GM23338 (cell line): ENCODE results near the gene BRD7. TPM values are rescaled to one million over a fixed set of nuclear protein-coding genes. Genes with fewer than 3 reads are reported as not detected.

Experiments used
- ATAC-seq: fragments of 200-7000 bp; cut with Tn5 transposase; 3 replicates; pipeline ENCODE4 v1.9.1; 2020
- DNase-seq: peaks from one replicate; pipeline ENCODE4 v3.0.0-alpha.2; 2015; ENCODE audit warnings: low spot score
- H2AFZ ChIP-seq: fragments of 200-600 bp; sonication (generic); 2 replicates; pipeline ENCODE4 v1.8.0; 2016; ENCODE audit warnings: antibody characterized with exemption, mild to moderate bottlenecking, moderate library complexity
- H3F3A ChIP-seq: fragments of 200-600 bp; sonication (generic); replicated peaks from 2 replicates; pipeline ENCODE4 v1.8.0; 2017; ENCODE audit warnings: antibody characterized with exemption, mixed run types, low read depth
- H3K27ac ChIP-seq: fragments of 200-600 bp; sonication (generic); 2 replicates; pipeline ENCODE4 v1.6.1; 2016; ENCODE audit warnings: low read depth
- H3K27me3 ChIP-seq: fragments of 200-600 bp; sonication (generic); 2 replicates; pipeline ENCODE4 v1.8.0; 2016; ENCODE audit warnings: mild to moderate bottlenecking, mixed run types, moderate library complexity; ENCODE audit not compliant: insufficient read depth
- H3K36me3 ChIP-seq: fragments of 200-600 bp; sonication (generic); 2 replicates; pipeline ENCODE4 v1.8.0; 2016; ENCODE audit warnings: mild to moderate bottlenecking; ENCODE audit not compliant: insufficient read depth
- H3K4me1 ChIP-seq: fragments of 200-600 bp; sonication (generic); 2 replicates; pipeline ENCODE4 v1.8.0; 2016; ENCODE audit warnings: mild to moderate bottlenecking, moderate library complexity; ENCODE audit not compliant: insufficient read depth
- H3K4me2 ChIP-seq: fragments of 200-600 bp; sonication (generic); 2 replicates; pipeline ENCODE4 v1.7.1; 2017; ENCODE audit warnings: mixed run types
- H3K4me3 ChIP-seq: fragments of 200-600 bp; sonication (generic); 2 replicates; pipeline ENCODE4 v1.6.1; 2016; ENCODE audit warnings: mixed run types
- H3K79me2 ChIP-seq: fragments of 200-600 bp; sonication (generic); replicated peaks from 2 replicates; pipeline ENCODE4 v1.8.0; 2017; ENCODE audit warnings: mild to moderate bottlenecking; ENCODE audit not compliant: insufficient read depth
- H3K9me2 ChIP-seq: fragments of 200-600 bp; sonication (generic); 2 replicates; pipeline ENCODE4 v1.8.0; 2017; ENCODE audit not compliant: insufficient read depth
- H4K20me1 ChIP-seq: fragments of 200-600 bp; sonication (generic); replicated peaks from 2 replicates; pipeline ENCODE4 v1.8.0; 2017; ENCODE audit warnings: mild to moderate bottlenecking; ENCODE audit not compliant: insufficient read depth
- H3K27ac Mint-ChIP-seq: 2 replicates; pipeline ENCODE4 v1.8.0; 2020; ENCODE audit warnings: inconsistent platforms, mild to moderate bottlenecking, moderate library complexity, mixed read lengths
- H3K27me3 Mint-ChIP-seq: 3 replicates; pipeline ENCODE4 v1.8.0; 2022; ENCODE audit warnings: low read depth, mild to moderate bottlenecking, moderate library complexity, mixed read lengths, inconsistent platforms; ENCODE audit not compliant: insufficient read depth, poor library complexity
- H3K36me3 Mint-ChIP-seq: 3 replicates; pipeline ENCODE4 v1.8.0; 2021; ENCODE audit warnings: low read depth, mild to moderate bottlenecking, inconsistent platforms, moderate library complexity, mixed read lengths
- H3K4me1 Mint-ChIP-seq: 3 replicates; pipeline ENCODE4 v1.8.0; 2020; ENCODE audit warnings: mild to moderate bottlenecking, inconsistent platforms, mixed read lengths
- H3K4me3 Mint-ChIP-seq: 3 replicates; pipeline ENCODE4 v1.8.0; 2021; ENCODE audit warnings: moderate library complexity, mild to moderate bottlenecking, inconsistent platforms, mixed read lengths
- H3K9me3 Mint-ChIP-seq: 3 replicates; pipeline ENCODE4 v1.8.0; 2020; ENCODE audit warnings: moderate library complexity, mild to moderate bottlenecking, inconsistent platforms, mixed read lengths
- EZH2phosphoT487 ChIP-seq: fragments of 200-600 bp; sonication (generic); IDR thresholded peaks from one replicate; pipeline ENCODE4 v1.8.1; 2018; ENCODE audit warnings: antibody characterized with exemption; ENCODE audit not compliant: unreplicated experiment
- polyA plus RNA-seq: library from polyadenylated mRNA; unstranded; fragments of >200 nt; fragmentation: Nextera tagmentation; extraction: Ambion mirVana; gene quantifications from 2 replicates; pipeline ENCODE4 v1.2.1, GENCODE V29; 2016
- total RNA-seq: library from RNA; depleted of rRNA; stranded (reverse); fragments of >200 nt; shearing (Covaris generic); gene quantifications from 2 replicates; pipeline ENCODE4 v1.2.3, GENCODE V29; 2014
- TF ChIP-seq, protein P1 (sequence below): fragments of 250-450 bp; sonication (Bioruptor Pico); IDR thresholded peaks from 2 replicates; pipeline ENCODE4 v1.5.0; 2020; ENCODE audit warnings: mild to moderate bottlenecking, moderate library complexity
- TF ChIP-seq, protein P2 (sequence below), 2 experiments: fragments of 200-600 bp in 1 of 2; sonication (generic) in 1 of 2; conservative IDR thresholded peaks; 2 replicates each; pipeline versions ENCODE4 v1.5.1 to v1.6.1; 2016 to 2017; ENCODE audit warnings: antibody characterized with exemption in 2 of 2, low read depth in 2 of 2, mild to moderate bottlenecking in 2 of 2, moderate library complexity in 1 of 2

Gene BRD7
- total and polyA plus RNA-seq, 2 experiments from 2014 or later: 93.0 to 149 TPM

DNA sequence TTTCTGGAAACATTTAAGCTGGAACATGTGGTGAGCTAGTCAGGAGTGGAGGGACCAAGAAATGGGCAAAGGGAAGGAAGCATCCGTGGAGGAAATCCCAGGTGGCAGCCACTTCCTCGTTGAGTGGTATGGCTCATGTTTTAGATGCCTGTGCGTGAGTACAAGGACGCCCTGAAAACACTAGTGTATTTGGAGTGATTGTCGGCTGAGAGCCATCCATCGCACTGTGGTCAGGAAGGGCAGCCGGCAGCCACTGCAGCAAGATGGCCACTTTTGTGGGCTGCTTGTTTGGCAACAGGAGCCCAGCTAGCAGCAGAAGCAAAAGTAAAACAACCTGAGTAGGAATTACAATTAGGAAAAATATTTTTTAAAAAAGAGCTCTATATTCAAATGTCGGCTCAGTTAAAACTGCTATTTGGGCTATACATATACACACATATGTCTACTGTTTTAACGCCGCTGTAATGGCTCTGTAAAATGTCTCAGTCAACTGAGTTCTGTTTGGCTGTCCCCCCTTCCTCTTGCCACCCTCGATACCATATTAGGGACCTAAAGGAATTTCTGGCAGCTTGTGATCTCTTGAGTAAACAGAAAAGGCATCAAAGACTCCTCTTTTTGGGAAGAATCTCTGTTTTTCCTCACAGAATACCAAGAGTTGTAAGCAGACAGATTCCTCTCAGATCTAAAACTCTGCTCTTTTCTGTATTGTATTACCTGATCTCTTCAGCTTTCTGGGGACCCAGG, 39.2 kb downstream of the BRD7 start (continued):
- TF ChIP-seq, protein P1, sequence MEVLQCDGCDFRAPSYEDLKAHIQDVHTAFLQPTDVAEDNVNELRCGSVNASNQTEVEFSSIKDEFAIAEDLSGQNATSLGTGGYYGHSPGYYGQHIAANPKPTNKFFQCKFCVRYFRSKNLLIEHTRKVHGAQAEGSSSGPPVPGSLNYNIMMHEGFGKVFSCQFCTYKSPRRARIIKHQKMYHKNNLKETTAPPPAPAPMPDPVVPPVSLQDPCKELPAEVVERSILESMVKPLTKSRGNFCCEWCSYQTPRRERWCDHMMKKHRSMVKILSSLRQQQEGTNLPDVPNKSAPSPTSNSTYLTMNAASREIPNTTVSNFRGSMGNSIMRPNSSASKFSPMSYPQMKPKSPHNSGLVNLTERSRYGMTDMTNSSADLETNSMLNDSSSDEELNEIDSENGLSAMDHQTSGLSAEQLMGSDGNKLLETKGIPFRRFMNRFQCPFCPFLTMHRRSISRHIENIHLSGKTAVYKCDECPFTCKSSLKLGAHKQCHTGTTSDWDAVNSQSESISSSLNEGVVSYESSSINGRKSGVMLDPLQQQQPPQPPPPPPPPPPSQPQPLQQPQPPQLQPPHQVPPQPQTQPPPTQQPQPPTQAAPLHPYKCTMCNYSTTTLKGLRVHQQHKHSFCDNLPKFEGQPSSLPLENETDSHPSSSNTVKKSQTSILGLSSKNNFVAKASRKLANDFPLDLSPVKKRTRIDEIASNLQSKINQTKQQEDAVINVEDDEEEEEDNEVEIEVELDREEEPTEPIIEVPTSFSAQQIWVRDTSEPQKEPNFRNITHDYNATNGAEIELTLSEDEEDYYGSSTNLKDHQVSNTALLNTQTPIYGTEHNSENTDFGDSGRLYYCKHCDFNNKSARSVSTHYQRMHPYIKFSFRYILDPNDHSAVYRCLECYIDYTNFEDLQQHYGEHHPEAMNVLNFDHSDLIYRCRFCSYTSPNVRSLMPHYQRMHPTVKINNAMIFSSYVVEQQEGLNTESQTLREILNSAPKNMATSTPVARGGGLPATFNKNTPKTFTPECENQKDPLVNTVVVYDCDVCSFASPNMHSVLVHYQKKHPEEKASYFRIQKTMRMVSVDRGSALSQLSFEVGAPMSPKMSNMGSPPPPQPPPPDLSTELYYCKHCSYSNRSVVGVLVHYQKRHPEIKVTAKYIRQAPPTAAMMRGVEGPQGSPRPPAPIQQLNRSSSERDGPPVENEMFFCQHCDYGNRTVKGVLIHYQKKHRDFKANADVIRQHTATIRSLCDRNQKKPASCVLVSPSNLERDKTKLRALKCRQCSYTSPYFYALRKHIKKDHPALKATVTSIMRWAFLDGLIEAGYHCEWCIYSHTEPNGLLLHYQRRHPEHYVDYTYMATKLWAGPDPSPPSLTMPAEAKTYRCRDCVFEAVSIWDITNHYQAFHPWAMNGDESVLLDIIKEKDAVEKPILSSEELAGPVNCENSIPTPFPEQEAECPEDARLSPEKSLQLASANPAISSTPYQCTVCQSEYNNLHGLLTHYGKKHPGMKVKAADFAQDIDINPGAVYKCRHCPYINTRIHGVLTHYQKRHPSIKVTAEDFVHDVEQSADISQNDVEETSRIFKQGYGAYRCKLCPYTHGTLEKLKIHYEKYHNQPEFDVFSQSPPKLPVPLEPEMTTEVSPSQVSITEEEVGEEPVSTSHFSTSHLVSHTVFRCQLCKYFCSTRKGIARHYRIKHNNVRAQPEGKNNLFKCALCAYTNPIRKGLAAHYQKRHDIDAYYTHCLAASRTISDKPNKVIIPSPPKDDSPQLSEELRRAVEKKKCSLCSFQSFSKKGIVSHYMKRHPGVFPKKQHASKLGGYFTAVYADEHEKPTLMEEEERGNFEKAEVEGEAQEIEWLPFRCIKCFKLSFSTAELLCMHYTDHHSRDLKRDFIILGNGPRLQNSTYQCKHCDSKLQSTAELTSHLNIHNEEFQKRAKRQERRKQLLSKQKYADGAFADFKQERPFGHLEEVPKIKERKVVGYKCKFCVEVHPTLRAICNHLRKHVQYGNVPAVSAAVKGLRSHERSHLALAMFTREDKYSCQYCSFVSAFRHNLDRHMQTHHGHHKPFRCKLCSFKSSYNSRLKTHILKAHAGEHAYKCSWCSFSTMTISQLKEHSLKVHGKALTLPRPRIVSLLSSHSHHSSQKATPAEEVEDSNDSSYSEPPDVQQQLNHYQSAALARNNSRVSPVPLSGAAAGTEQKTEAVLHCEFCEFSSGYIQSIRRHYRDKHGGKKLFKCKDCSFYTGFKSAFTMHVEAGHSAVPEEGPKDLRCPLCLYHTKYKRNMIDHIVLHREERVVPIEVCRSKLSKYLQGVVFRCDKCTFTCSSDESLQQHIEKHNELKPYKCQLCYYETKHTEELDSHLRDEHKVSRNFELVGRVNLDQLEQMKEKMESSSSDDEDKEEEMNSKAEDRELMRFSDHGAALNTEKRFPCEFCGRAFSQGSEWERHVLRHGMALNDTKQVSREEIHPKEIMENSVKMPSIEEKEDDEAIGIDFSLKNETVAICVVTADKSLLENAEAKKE (CRISPR knock-in tag): no peak

DNA sequence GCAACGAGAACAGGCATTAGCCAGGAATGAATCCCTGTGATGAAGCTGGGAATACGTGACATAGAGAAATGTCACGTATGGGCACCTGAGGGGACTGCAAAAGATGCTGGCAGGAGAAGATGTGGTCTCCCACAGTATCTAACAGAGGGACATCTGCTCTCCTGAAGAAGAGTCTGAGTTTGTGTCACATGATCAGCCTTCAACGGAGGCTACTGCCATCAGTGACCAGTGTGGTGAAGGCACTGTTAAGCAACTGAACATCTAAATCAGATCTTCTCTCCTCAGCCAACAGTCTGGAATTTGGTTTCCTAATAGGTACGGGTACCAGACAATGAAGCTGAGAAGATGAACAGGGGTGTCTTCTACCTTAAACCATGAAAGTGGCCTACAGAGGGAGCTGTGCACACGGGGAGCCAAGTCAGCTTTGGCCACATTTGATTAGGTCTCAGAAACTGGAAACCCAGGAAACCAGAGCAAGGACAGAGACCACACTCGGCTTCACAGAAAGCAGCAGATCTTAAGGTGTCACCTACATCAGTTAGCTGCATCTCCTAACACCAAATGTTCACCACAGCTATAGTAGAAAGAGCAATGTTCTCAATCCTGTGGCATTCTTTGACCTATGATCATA, 41.8 kb downstream of the BRD7 start:
- Histone ChIP-seq H3K27me3 (no peaks in the 10 kb centered on the region), H3K4me3 (no peak overlapping the region), H3K27ac (no peak overlapping the region), H2AFZ (no peak overlapping the region), H3F3A (no peaks in the 10 kb centered on the region), H3K79me2 (0 out of 2 replicates have a peak, but pooled peaks cover 3% of the 10 kb centered on the region), H3K36me3 (peaks cover 8% of the 10 kb centered on the region; the same call in 1 of the 2 replicates), H3K4me2 (no peak overlapping the region), H3K9me2 (no peaks in the 10 kb centered on the region), H3K4me1 (no peaks in the 10 kb centered on the region), H4K20me1 (peaks cover 8% of the 10 kb centered on the region; the same call in 1 of the 2 replicates)
- ATAC-seq (peak; percentile 85), DNase-seq (peak; percentile 74)
- Mint-ChIP-seq H3K27me3 (peaks cover 2% of the 10 kb centered on the region), H3K4me1 (no peaks in the 10 kb centered on the region), H3K27ac (no peak overlapping the region), H3K4me3 (no peak overlapping the region), H3K9me3 (no peaks in the 10 kb centered on the region), H3K36me3 (peaks cover 52% of the 10 kb centered on the region)
- TF ChIP-seq EZH2phosphoT487: no peak
- TF ChIP-seq, protein P2, sequence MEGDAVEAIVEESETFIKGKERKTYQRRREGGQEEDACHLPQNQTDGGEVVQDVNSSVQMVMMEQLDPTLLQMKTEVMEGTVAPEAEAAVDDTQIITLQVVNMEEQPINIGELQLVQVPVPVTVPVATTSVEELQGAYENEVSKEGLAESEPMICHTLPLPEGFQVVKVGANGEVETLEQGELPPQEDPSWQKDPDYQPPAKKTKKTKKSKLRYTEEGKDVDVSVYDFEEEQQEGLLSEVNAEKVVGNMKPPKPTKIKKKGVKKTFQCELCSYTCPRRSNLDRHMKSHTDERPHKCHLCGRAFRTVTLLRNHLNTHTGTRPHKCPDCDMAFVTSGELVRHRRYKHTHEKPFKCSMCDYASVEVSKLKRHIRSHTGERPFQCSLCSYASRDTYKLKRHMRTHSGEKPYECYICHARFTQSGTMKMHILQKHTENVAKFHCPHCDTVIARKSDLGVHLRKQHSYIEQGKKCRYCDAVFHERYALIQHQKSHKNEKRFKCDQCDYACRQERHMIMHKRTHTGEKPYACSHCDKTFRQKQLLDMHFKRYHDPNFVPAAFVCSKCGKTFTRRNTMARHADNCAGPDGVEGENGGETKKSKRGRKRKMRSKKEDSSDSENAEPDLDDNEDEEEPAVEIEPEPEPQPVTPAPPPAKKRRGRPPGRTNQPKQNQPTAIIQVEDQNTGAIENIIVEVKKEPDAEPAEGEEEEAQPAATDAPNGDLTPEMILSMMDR (conservative IDR thresholded peaks at IDR 0.05; ENCODE audit: low read depth in 2 of 2): peak; percentile 59 to 72
